CD8-positive, alpha-beta memory T cell (primary cell): Measurements from ENCODE around the gene PYROXD2. TPM values are rescaled to one million over a fixed set of nuclear protein-coding genes. Genes with fewer than 3 reads are reported as not detected.
A peak's percentile ranks its signal among the peaks of the same experiment; 100 is the strongest.

Experiments
- CTCF ChIA-PET: fragments of 350-600 bp; sonication (Branson Sonifier 250); formaldehyde crosslinking; loops from one replicate; lab custom pipeline; 2021; ENCODE audit warnings: antibody characterized with exemption; lab: Charles Lee
- POLR2A ChIA-PET: fragments of 350-600 bp; sonication (Branson Sonifier 250); formaldehyde crosslinking; loops from one replicate; lab custom pipeline; 2021; ENCODE audit warnings: antibody characterized with exemption; lab: Charles Lee
- DNase-seq, 5 donors: peaks; one replicate each; pipeline versions ENCODE4 v3.0.0 to v3.0.0-alpha.2; 2020 to 2022; ENCODE audit warnings: mixed read lengths in 1 of 5
- H3K27ac ChIP-seq: one replicate; pipeline ENCODE4 v1.7.0; 2013; ENCODE audit warnings: low read depth, mild to moderate bottlenecking, low read length, moderate library complexity
- H3K27me3 ChIP-seq: 2 replicates; pipeline ENCODE4 v1.7.0; 2013; ENCODE audit warnings: low read length, mild to moderate bottlenecking; ENCODE audit not compliant: insufficient read depth, poor library complexity, severe bottlenecking
- H3K36me3 ChIP-seq: 2 replicates; pipeline ENCODE4 v1.7.0; 2013; ENCODE audit warnings: mild to moderate bottlenecking, low read length, moderate library complexity; ENCODE audit not compliant: insufficient read depth
- H3K4me1 ChIP-seq: 2 replicates; pipeline ENCODE4 v1.7.0; 2013; ENCODE audit warnings: mild to moderate bottlenecking, low read length, moderate library complexity; ENCODE audit not compliant: insufficient read depth
- H3K4me3 ChIP-seq: 2 replicates; pipeline ENCODE4 v1.7.0; 2013; ENCODE audit warnings: mild to moderate bottlenecking, low read length
- H3K9me3 ChIP-seq: 2 replicates; pipeline ENCODE4 v1.7.0; 2013; ENCODE audit warnings: mild to moderate bottlenecking, low read length
- H3K27ac Mint-ChIP-seq, 8 donors: one replicate each; pipeline ENCODE4 v1.8.0; 2020 to 2021; ENCODE audit warnings: mixed read lengths in 8 of 8, mild to moderate bottlenecking in 6 of 8, inconsistent platforms in 3 of 8, moderate library complexity in 3 of 8
- H3K27me3 Mint-ChIP-seq, 2 donors: one replicate each; pipeline ENCODE4 v1.8.0; 2020 to 2021; ENCODE audit warnings: mixed read lengths in 2 of 2, mild to moderate bottlenecking in 1 of 2, moderate library complexity in 1 of 2
- H3K36me3 Mint-ChIP-seq, 3 donors: one replicate each; pipeline ENCODE4 v1.8.0; 2020 to 2021; ENCODE audit warnings: mixed read lengths in 3 of 3, inconsistent platforms in 1 of 3, mild to moderate bottlenecking in 1 of 3
- H3K4me1 Mint-ChIP-seq, 3 donors: one replicate each; pipeline ENCODE4 v1.8.0; 2020 to 2021; ENCODE audit warnings: mixed read lengths in 3 of 3, inconsistent platforms in 1 of 3, mild to moderate bottlenecking in 1 of 3
- H3K4me3 Mint-ChIP-seq, 7 donors: one replicate each; pipeline ENCODE4 v1.8.0; 2020 to 2021; ENCODE audit warnings: mixed read lengths in 7 of 7, mild to moderate bottlenecking in 6 of 7, moderate library complexity in 4 of 7, inconsistent platforms in 2 of 7
- H3K9me3 Mint-ChIP-seq, 5 donors: one replicate each; pipeline ENCODE4 v1.8.0; 2020 to 2022; ENCODE audit warnings: mixed read lengths in 5 of 5, mild to moderate bottlenecking in 3 of 5, moderate library complexity in 2 of 5, inconsistent platforms in 1 of 5
- polyA plus RNA-seq: library from polyadenylated mRNA; unstranded; fragments of 300-500 nt; fragmentation: Illumina TruSeq; gene quantifications from one replicate; pipeline ENCODE4 v1.2.3, GENCODE V29; 2021
- total RNA-seq, 2 experiments: library from RNA; stranded (reverse); gene quantifications; one replicate each; pipeline ENCODE4 v1.2.3, GENCODE V29; 2021

PYROXD2 gene
- total and polyA plus RNA-seq, 3 experiments from 2014 or later, result 3.6 to 5.3 (median 4.0) TPM

DNA sequence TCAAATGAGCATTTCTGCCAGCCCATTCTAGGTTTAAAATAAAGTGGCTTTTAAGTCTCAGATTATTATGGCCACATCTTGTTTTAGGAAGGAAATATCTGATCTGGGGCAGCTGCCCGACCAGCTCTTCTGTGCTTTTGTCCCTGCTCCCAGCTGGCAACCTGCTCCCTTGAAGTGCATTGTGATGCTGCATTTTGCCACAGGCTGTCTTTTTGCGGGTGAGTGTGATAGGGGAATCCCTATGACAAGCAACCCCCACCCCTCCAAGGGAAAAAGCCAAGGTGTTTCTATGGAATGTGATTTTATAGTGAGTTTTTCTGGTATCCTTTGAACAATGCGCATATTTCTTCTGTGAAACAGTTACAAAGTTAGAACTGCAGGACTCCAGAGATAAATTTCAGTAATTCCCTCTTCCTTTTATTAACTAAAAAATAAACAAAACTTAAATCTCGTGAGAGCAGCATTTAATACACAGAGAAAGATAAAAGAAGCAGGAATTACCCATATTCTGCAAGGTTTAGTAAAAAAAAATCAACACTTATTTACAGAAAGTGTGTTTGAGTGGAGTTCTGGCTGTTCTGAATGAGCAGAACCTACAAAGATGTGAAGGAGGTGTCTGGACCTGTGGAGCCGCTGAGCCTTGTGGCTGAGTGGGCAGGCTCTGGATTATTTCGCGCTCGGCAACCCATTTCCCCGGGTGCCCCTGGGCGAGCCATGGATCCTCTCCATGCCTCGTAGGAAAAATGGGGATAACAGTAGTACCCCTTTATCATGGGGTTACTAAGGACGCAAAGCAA, 41.9 kb upstream of the PYROXD2 start:
- no peak for DNase-seq
- Histone ChIP-seq H3K4me3 (no peak overlapping the region), H3K9me3 (no peaks in the 10 kb centered on the region), H3K36me3 (no peaks in the 10 kb centered on the region), H3K27ac (no peak overlapping the region), H3K4me1 (no peaks in the 10 kb centered on the region), H3K27me3 (peaks cover 3% of the 10 kb centered on the region)
- H3K4me1 Mint-ChIP-seq, result no peaks in the 10 kb centered on the region
- H3K27me3 Mint-ChIP-seq, result peaks cover 10 to 37% of the 10 kb centered on the region in 2 donors
- H3K27ac Mint-ChIP-seq, result no peak overlapping the region
- CTCF ChIA-PET, result interaction anchor here (2.3 kb wide), 1 partner anchor 11 kb away, joined by 12 read pairs; no protein-coding TSS in a partner anchor
- no peaks in the 10 kb centered on the region for H3K36me3 Mint-ChIP-seq
- no peaks in the 10 kb centered on the region for H3K9me3 Mint-ChIP-seq
- POLR2A ChIA-PET, result no interaction called here
- H3K4me3 Mint-ChIP-seq, result no peak overlapping the region

DNA sequence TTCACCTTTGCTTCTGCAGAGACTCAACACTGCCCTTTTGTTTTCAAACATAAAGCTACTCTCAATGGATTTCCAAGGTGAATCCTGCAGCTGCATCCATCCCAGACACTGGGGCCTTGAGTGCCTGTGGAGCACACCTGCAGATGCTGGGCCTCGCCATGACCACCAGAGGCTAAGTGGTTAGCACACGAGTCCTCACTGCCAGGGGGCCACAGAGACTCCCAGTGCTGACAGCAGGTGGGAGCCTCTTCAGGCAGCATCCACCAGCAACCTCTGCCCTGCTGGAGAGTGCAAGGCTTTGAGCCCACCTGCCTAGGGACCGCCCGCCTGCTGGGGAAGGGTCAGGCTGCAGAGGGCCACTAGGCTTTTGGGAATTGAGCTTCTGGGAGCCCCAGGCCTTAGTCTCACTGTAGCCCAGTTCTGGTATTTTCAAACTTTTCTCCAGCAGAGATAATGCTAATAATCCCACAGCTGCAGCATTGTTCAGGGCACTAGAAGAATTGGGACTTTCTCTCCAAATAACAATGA, 41.1 kb upstream of the PYROXD2 start:
- H3K4me3 Mint-ChIP-seq, result no peak overlapping the region
- no peaks in the 10 kb centered on the region for H3K4me1 ChIP-seq
- ChIA-PET CTCF (interaction anchor here (0.7 to 0.8 kb wide), 2 partner anchors 10 to 11 kb away, joined by 3 to 4 read pairs; no protein-coding TSS in a partner anchor), POLR2A (no interaction called here)
- H3K36me3 ChIP-seq, result no peaks in the 10 kb centered on the region
- no peak overlapping the region for H3K27ac Mint-ChIP-seq
- H3K4me1 Mint-ChIP-seq, result no peaks in the 10 kb centered on the region
- peaks cover 10 to 40% of the 10 kb centered on the region in 2 donors for H3K27me3 Mint-ChIP-seq
- H3K27me3 ChIP-seq, result peaks cover 3% of the 10 kb centered on the region
- H3K27ac ChIP-seq, result no peak overlapping the region
- no peaks in the 10 kb centered on the region for H3K9me3 ChIP-seq
- H3K36me3 Mint-ChIP-seq, result no peaks in the 10 kb centered on the region
- DNase-seq, result no peak
- no peak overlapping the region for H3K4me3 ChIP-seq
- no peaks in the 10 kb centered on the region for H3K9me3 Mint-ChIP-seq

DNA sequence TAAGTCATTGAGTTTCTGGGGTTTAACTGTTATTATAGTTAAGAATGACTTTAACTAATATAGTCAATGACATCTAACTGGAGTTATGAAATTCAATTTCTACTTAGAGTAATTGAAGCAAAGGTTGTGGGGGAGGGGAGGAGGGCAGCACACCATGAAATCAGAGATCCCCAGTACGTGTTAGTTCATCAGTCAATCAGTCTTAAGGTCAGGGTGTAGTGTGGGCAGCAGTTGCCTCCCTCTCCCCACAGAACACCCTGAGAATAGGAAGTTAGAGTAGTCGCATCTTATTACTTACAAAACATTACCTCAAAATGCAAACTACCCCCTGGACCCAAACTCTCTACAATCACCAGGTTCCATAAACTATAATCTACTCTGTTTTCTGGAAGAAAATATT, 38.7 kb upstream of the PYROXD2 start:
- no peaks in the 10 kb centered on the region for H3K4me1 ChIP-seq
- no peaks in the 10 kb centered on the region for H3K9me3 Mint-ChIP-seq

DNA sequence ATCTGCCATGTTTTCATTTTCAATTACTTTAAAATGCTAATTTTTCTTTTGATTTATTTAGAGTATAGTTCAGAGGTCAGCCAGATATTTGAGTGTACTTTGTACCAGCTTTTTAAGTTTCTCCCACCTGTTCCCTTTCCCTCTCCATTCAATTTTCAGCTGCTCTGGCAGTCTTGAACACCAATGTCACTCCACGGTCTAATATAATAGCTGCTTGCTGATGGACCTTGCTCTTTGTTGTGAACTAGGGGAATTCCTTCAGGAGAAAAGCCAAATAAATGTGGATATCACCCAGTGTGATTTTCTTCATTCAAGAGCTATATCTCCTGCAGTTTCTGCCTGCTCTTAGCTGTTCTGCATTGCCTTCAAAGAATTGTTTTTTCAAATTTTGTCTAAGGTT, 35.6 kb upstream of the PYROXD2 start:
- no peak overlapping the region for H3K4me3 ChIP-seq
- H3K36me3 ChIP-seq, result no peaks in the 10 kb centered on the region
- no peak overlapping the region for H3K27ac Mint-ChIP-seq
- H3K27ac ChIP-seq, result no peak overlapping the region
- ChIA-PET POLR2A (no interaction called here), CTCF (no interaction called here)
- H3K4me3 Mint-ChIP-seq, result peak overlapping the region in 1 of 7 donors; percentile 66
- no peaks in the 10 kb centered on the region for H3K9me3 ChIP-seq
- H3K36me3 Mint-ChIP-seq, result peaks cover 0 to 6% (median 0%) of the 10 kb centered on the region in 3 donors
- peaks cover 4 to 30% of the 10 kb centered on the region in 2 donors for H3K27me3 Mint-ChIP-seq
- DNase-seq, result no peak
- peaks cover 15 to 16% (median 15%) of the 10 kb centered on the region in 3 donors for H3K4me1 Mint-ChIP-seq
- peaks cover 9% of the 10 kb centered on the region for H3K4me1 ChIP-seq
- H3K9me3 Mint-ChIP-seq, result no peaks in the 10 kb centered on the region
- H3K27me3 ChIP-seq, result peaks cover 6% of the 10 kb centered on the region

More for the DNA sequence above, 38.7 kb upstream of the PYROXD2 start:
- Histone ChIP-seq H3K9me3 (no peaks in the 10 kb centered on the region), H3K27me3 (peaks cover 6% of the 10 kb centered on the region), H3K27ac (no peak overlapping the region), H3K36me3 (no peaks in the 10 kb centered on the region), H3K4me3 (no peak overlapping the region)
- H3K4me1 Mint-ChIP-seq, result peaks cover 0 to 1% (median 0%) of the 10 kb centered on the region in 3 donors
- no peak for DNase-seq
- peaks cover 8 to 41% of the 10 kb centered on the region in 2 donors for H3K27me3 Mint-ChIP-seq
- POLR2A ChIA-PET, result no interaction called here
- no peak overlapping the region for H3K4me3 Mint-ChIP-seq
- no peak overlapping the region for H3K27ac Mint-ChIP-seq
- no peaks in the 10 kb centered on the region for H3K36me3 Mint-ChIP-seq
- CTCF ChIA-PET, result no interaction called here

DNA sequence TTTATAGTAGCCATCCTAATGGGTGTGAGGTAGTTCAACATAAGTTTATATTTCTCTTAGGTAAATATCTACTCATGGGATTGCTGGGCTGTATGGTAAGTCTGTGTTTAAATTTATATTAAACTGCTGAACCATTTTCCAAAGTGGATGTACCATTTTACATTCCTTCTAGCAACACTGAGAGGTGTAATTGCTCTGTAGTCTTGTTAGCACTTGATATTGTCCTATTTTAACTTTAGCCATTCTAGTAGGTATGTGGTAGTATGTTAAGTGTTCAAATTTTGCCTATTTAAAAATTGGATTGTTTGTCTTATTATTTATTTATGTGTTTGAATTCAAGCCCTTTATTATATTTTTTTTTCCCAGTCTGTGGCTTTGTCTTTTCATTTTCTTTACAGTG, 34.3 kb upstream of the PYROXD2 start:
- peak overlapping the region in 1 of 7 donors; percentile 48 for H3K4me3 Mint-ChIP-seq
- Histone ChIP-seq H3K4me1 (peaks cover 19% of the 10 kb centered on the region), H3K36me3 (peaks cover 5% of the 10 kb centered on the region), H3K9me3 (no peaks in the 10 kb centered on the region), H3K27ac (no peak overlapping the region), H3K27me3 (peaks cover 6% of the 10 kb centered on the region), H3K4me3 (no peak overlapping the region)
- H3K36me3 Mint-ChIP-seq, result peaks cover 0 to 17% (median 4%) of the 10 kb centered on the region in 3 donors
- H3K9me3 Mint-ChIP-seq, result no peaks in the 10 kb centered on the region
- ChIA-PET CTCF (no interaction called here), POLR2A (no interaction called here)
- H3K4me1 Mint-ChIP-seq, result peaks cover 28 to 29% (median 28%) of the 10 kb centered on the region in 3 donors
- no peak for DNase-seq
- no peak overlapping the region for H3K27ac Mint-ChIP-seq
- H3K27me3 Mint-ChIP-seq, result peaks cover 3 to 30% of the 10 kb centered on the region in 2 donors

DNA sequence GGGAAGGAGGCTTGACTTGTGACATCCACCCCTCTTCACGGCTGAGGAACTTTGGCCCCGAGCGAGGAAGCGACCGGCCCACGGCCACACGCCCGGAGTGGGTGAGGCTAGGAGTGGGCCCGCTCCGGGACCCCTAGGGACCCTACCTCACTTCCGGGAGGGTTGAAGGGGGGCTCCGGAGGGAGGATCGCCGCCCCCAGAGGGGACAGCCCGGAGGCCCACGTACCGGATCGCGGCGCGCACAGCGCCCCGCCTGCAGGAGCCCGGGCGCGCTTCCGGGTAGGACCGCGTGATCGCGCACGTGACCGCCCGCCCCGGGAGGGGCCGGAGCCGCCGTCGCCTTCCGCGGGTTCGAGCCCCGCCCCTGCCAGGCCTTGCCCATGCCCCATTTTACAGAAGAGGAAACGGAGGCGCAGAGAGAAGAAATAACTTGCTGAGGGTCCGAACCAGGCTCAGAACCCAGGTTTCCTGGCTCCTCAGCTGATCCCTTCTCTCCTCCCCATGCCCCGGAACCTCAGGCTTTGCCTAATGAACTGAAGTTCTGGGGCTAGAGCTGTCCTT, 31.8 kb upstream of the PYROXD2 start, which contains the start of gene HPS1:
TSS of gene HPS1 (minus strand) at position 275 of the 561 bp plus-strand sequence. CDS start 3,695 bp downstream, outside the sequence.
- ChIA-PET POLR2A (no interaction called here), CTCF (interaction anchor here (1.6 kb wide), 1 partner anchor 20 kb away, joined by 5 read pairs; no protein-coding TSS in a partner anchor)
- Histone ChIP-seq H3K9me3 (no peaks in the 10 kb centered on the region), H3K4me3 (peak within 1 kb of the TSS; percentile 65), H3K36me3 (peaks cover 7% of the 10 kb centered on the region), H3K27ac (peak within 1 kb of the TSS; percentile 81), H3K4me1 (peaks cover 19% of the 10 kb centered on the region), H3K27me3 (peaks cover 3% of the 10 kb centered on the region)
- peak; percentile 67 to 86 (median 75) for DNase-seq
- peak within 1 kb of the TSS; percentile 90 to 98 (median 94) for H3K4me3 Mint-ChIP-seq
- H3K27me3 Mint-ChIP-seq, result peaks cover 1 to 9% of the 10 kb centered on the region in 2 donors
- peaks cover 44 to 54% (median 48%) of the 10 kb centered on the region in 3 donors for H3K4me1 Mint-ChIP-seq
- no peaks in the 10 kb centered on the region for H3K9me3 Mint-ChIP-seq
- peak within 1 kb of the TSS; percentile 90 to 99 (median 94) for H3K27ac Mint-ChIP-seq
- H3K36me3 Mint-ChIP-seq, result peaks cover 5 to 39% (median 13%) of the 10 kb centered on the region in 3 donors

DNA sequence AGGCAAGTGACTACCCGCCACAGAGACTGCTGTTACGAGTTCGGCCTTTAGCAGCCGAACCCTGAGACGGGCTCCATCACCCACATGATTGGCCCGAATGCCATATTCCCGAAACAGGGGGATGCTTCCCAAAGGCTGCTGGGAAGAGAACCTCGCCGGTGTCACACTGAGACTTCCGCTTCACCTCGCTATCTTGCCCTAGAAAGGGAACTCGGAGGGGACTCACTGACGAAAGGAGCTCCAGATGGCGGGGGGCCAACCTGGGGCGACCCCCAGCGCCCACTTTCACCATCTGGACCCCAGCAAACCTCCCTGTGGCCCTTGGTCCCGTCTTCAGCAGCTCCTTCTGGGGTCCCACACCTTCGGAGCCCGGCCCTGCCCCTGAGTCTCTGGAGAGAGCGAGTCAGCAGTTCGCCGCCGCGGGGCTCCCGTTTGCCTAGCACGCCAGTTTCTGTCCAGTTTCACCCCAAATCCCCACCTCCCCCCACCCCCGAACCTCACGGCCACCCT, 31.2 kb upstream of the PYROXD2 start:
- Histone ChIP-seq H3K4me1 (peaks cover 19% of the 10 kb centered on the region), H3K36me3 (peaks cover 7% of the 10 kb centered on the region), H3K27ac (peak overlapping the region; percentile 81), H3K9me3 (no peaks in the 10 kb centered on the region), H3K27me3 (peaks cover 3% of the 10 kb centered on the region), H3K4me3 (peak overlapping the region; percentile 65)
- H3K36me3 Mint-ChIP-seq, result peaks cover 5 to 45% (median 16%) of the 10 kb centered on the region in 3 donors
- H3K4me3 Mint-ChIP-seq, result peak overlapping the region; percentile 90 to 98 (median 94)
- H3K4me1 Mint-ChIP-seq, result peaks cover 49 to 59% (median 54%) of the 10 kb centered on the region in 3 donors
- H3K27me3 Mint-ChIP-seq, result peaks cover 1 to 8% of the 10 kb centered on the region in 2 donors
- ChIA-PET CTCF (no interaction called here), POLR2A (interaction anchor here (0.6 kb wide), 1 partner anchor 555 kb away, joined by 6 read pairs; no protein-coding TSS in a partner anchor)
- peak in 3 of 5 donors; percentile 16 to 38 (median 34) for DNase-seq
- no peaks in the 10 kb centered on the region for H3K9me3 Mint-ChIP-seq
- peak overlapping the region; percentile 89 to 99 (median 94) for H3K27ac Mint-ChIP-seq
